ENCODE data around the gene RNF144B.

The RNF144B gene

DNA sequence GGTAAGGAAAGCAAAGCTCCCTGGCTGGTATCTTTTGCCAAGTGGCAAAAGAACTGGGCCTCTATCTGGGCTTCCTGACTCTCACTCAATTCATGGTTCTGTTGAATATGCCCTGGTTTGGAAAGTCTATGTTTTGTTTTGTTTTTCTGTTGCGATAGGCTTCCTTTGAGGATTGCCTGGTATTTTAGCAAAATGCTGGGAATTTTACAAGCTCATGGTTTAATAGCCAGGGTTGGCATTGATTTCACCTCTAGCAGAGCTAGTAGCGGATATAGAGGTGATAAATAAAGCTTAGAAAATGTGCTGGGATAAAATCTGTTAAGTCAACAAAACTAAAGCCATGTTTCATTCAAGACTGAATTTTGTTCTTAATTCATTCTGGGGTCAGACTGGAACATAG is 109.9 kb downstream of the RNF144B start:
- H3K27ac Mint-ChIP-seq, result no peak overlapping the region
- DNase-seq (ENCODE audit: low spot score in 2 of 2), result no peak
- ATAC-seq (ENCODE audit: low read depth), result no peak
- H3K27me3 Mint-ChIP-seq, result no peaks in the 10 kb centered on the region
- no peak overlapping the region for H3K4me3 Mint-ChIP-seq
- H3K9me3 Mint-ChIP-seq, result no peaks in the 10 kb centered on the region
- H3K36me3 Mint-ChIP-seq, result no peaks in the 10 kb centered on the region
- H3K4me1 Mint-ChIP-seq, result peaks cover 6% of the 10 kb centered on the region

DNA sequence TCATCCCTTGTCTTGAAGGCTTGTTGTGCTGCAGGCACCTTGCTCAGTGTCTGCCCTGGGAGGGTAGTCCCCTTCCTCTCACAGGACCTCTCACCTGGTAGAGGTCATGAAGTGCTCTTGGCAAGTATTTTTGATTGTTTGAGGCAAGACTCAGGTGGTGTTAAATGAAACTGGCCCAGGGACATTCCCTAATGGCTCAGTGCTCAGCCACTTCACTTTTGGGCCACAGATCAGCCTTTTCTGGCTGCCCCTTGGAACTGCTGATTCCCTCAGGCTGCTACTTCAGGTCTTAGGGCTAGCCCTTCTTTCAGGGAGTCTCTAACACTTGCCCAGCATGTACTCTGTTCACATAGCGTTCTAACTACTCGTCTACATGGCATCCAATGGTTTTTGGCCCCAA is 111.3 kb downstream of the RNF144B start:
- DNase-seq (ENCODE audit: low spot score in 2 of 2) (no peak), ATAC-seq (ENCODE audit: low read depth) (no peak)
- Mint-ChIP-seq H3K4me3 (no peak overlapping the region), H3K4me1 (peaks cover 6% of the 10 kb centered on the region), H3K27ac (no peak overlapping the region), H3K36me3 (no peaks in the 10 kb centered on the region), H3K27me3 (no peaks in the 10 kb centered on the region), H3K9me3 (no peaks in the 10 kb centered on the region)

DNA sequence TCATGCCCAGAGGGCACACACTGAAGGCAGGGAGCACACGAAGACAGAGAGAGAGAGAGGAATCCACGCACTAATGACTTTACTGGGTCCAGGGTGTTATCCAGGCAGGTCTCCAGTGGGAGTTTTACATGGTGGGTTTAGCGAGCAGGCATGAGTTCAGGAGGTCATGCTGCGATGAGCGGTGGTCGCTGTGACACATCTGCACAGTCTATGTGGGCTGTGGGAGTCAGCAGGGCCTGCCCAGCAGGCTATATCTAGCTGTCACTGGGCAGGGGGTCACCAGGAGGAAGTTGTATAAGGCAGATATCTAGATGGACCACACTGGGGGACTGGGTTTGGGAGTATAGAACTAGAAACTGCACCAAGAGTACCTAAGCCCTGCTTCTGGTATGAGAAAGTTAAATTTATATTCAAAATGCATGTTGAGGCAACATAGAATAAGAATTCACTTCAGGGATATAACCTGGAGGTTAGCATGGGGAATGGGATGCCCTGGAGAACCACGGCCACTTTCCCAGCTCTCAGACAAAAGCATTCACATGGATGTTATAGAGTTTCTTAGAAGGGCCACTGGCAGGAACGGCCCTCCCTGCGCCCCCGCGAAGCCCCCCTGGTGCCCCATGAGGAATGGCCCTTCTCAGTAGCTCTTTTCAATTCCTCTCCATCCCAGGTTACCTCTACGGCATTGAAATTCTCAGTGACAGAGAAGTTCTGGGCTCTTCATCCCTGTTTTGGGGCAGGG is 113.9 kb downstream of the RNF144B start:
- no peaks in the 10 kb centered on the region for H3K9me3 Mint-ChIP-seq
- peaks cover 11% of the 10 kb centered on the region for H3K4me1 Mint-ChIP-seq
- H3K4me3 Mint-ChIP-seq, result no peak overlapping the region
- no peaks in the 10 kb centered on the region for H3K27me3 Mint-ChIP-seq
- no peaks in the 10 kb centered on the region for H3K36me3 Mint-ChIP-seq
- DNase-seq (ENCODE audit: low spot score in 2 of 2) (no peak), ATAC-seq (ENCODE audit: low read depth) (no peak)
- no peak overlapping the region for H3K27ac Mint-ChIP-seq

DNA sequence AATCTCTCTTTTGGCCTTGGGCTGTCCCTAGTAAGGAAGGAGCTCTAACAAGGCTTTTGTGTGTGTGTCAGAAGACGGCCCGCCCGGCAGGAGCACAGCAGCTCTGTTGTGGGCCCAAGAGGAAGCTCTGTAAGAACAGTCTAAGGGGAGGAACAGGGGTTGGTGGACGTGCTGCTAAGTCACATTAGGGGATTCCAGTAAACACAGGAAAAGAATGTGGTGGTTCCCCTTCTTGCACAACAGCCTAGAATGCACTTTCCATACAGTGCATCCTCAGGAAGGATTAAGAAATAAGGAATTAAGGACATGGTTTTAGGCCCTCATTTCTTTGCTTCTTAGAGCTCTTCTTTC is 114.5 kb downstream of the RNF144B start:
- no peak overlapping the region for H3K27ac Mint-ChIP-seq

DNA sequence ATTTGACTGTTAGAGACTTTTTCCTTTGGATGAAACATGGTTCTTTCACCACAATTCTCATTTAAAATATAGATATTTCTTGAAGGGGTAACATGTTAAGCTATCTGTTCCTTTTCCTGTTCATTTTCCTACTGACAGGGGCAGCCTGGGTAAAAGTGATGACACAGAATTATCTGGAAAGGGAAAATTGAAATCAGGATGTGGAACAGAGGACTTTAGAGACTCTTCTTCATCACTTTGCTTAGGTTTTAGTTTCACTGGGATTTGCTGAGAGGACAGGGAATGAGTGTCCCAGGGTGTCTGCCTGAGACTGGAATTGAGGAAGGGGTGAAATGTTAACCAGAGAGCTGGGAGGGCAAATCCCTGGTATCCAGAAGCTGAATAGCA is 116.0 kb downstream of the RNF144B start:
- ATAC-seq (ENCODE audit: low read depth) (no peak), DNase-seq (ENCODE audit: low spot score in 2 of 2) (no peak)
- peaks cover 18% of the 10 kb centered on the region for H3K4me1 Mint-ChIP-seq
- H3K9me3 Mint-ChIP-seq, result no peaks in the 10 kb centered on the region
- H3K27ac Mint-ChIP-seq, result no peak overlapping the region
- H3K36me3 Mint-ChIP-seq, result no peaks in the 10 kb centered on the region
- H3K27me3 Mint-ChIP-seq, result no peaks in the 10 kb centered on the region
- H3K4me3 Mint-ChIP-seq, result peak overlapping the region; percentile 76

More for the DNA sequence above, 114.5 kb downstream of the RNF144B start:
- H3K36me3 Mint-ChIP-seq, result no peaks in the 10 kb centered on the region
- H3K9me3 Mint-ChIP-seq, result no peaks in the 10 kb centered on the region
- DNase-seq (ENCODE audit: low spot score in 2 of 2) (no peak), ATAC-seq (ENCODE audit: low read depth) (peak; percentile 47)
- no peaks in the 10 kb centered on the region for H3K27me3 Mint-ChIP-seq
- no peak overlapping the region for H3K4me3 Mint-ChIP-seq
- H3K4me1 Mint-ChIP-seq, result peaks cover 12% of the 10 kb centered on the region

DNA sequence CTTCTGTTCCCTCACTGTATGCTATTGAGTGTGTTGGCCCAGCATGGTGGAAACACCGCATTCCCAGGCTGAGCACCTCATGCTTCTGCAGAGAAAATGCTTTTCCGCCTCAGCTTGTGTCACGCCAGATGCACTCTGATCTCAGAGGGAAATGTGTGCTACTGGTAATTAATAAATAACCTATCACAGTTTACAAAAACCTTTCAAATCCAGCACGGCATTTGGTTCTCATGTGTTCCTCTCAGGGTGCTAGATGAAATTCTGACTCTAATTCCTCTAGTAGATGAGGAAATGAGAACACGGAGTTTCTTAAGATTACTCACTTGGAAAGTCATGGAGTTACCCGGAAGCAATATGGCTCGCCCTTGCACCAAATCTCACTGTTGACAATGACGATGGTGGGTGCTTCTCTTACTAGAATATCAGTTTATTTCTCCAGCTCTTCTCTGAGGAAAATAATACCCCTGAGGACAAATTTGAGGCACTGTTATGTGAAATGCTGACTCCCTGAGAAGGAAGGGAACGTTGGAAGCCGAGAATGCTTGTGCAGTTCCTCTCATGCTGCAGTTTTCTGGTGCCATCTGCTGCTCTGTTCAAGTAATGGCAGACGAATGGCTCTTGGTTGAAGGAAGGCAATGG is 116.6 kb downstream of the RNF144B start:
- peak; percentile 45 to 46 for DNase-seq (ENCODE audit: low spot score in 2 of 2)
- peak; percentile 80 for ATAC-seq (ENCODE audit: low read depth)
- Mint-ChIP-seq H3K4me1 (peaks cover 18% of the 10 kb centered on the region), H3K27ac (no peak overlapping the region), H3K9me3 (no peaks in the 10 kb centered on the region), H3K4me3 (peak overlapping the region; percentile 76), H3K27me3 (no peaks in the 10 kb centered on the region), H3K36me3 (no peaks in the 10 kb centered on the region)

DNA sequence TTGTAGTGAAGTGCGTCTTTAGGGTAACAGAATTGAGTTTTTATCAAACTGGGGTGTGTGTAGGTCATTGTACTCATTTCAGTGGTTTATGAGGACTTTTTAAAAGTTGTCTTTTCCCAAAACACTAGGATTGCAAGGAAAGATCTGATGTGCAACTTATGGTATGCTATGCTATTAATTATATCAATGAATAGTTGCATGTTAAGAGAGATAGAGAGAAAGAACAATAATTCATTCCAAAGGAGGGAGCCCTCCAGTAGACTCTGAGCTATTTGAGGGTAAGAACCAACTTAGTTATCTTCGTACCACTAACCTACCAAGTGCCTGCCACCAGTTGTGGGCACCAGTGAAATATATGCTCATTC is 117.1 kb downstream of the RNF144B start:
- no peak overlapping the region for H3K27ac Mint-ChIP-seq
- H3K36me3 Mint-ChIP-seq, result no peaks in the 10 kb centered on the region
- H3K4me3 Mint-ChIP-seq, result peak overlapping the region; percentile 76
- no peak for DNase-seq (ENCODE audit: low spot score in 2 of 2)
- H3K27me3 Mint-ChIP-seq, result no peaks in the 10 kb centered on the region
- no peak for ATAC-seq (ENCODE audit: low read depth)
- H3K4me1 Mint-ChIP-seq, result peaks cover 18% of the 10 kb centered on the region
- no peaks in the 10 kb centered on the region for H3K9me3 Mint-ChIP-seq

DNA sequence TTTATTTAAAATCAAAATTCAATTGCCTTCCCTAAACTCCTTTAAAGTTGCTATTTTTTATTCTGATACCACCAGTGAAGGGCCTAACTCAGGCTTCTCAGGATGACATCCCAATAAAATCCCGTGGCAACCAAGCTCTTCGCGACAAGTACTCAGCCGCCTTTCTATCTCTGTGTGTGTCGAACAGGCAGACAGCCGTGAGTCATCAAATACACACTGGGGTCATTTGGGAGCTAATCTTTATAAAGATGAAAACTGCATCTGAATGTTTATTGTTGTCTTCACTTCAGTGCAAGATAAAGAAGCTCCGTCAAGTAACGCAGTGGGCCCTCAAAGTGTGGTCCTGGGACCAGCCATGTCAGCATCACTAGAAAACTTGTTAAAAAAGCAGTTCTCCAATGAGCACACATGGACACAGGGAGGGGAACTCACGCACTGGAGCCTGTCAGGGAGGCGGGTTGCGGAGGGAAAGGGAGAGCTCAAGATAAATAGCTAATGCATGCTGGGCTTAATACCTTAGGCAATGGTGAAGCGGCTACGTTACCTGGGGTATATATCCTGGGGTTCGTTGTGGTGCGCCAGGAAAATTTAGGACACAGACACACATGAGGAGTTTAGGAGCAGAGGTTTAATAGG is 119.3 kb downstream of the RNF144B start:
- H3K4me3 Mint-ChIP-seq, result no peak overlapping the region
- H3K36me3 Mint-ChIP-seq, result no peaks in the 10 kb centered on the region
- H3K27ac Mint-ChIP-seq, result no peak overlapping the region
- H3K4me1 Mint-ChIP-seq, result peaks cover 17% of the 10 kb centered on the region
- DNase-seq (ENCODE audit: low spot score in 2 of 2) (no peak), ATAC-seq (ENCODE audit: low read depth) (no peak)
- no peaks in the 10 kb centered on the region for H3K9me3 Mint-ChIP-seq
- H3K27me3 Mint-ChIP-seq, result no peaks in the 10 kb centered on the region

DNA sequence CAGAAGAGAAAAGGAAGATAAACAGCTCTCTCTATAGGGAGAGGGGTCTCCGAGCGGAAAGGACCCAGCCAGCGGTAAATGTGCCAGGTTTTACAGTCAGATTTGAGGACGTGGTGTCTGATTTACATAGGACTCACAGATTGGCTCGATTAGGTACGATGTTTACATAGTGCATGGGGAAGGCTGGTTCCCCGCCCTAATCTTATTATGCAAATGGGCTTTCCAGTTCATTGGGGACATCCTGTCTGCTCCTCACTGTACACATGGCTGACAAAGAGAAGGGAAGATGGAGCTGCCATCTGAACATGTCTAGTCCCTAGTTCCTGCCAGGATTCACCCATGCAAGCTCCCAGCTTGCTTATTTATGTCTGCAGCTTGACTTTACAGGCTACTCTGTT is 119.9 kb downstream of the RNF144B start:
- H3K36me3 Mint-ChIP-seq, result no peaks in the 10 kb centered on the region
- no peak overlapping the region for H3K4me3 Mint-ChIP-seq
- DNase-seq (ENCODE audit: low spot score in 2 of 2) (no peak), ATAC-seq (ENCODE audit: low read depth) (no peak)
- peaks cover 15% of the 10 kb centered on the region for H3K4me1 Mint-ChIP-seq
- H3K9me3 Mint-ChIP-seq, result no peaks in the 10 kb centered on the region
- no peaks in the 10 kb centered on the region for H3K27me3 Mint-ChIP-seq
- H3K27ac Mint-ChIP-seq, result no peak overlapping the region

DNA sequence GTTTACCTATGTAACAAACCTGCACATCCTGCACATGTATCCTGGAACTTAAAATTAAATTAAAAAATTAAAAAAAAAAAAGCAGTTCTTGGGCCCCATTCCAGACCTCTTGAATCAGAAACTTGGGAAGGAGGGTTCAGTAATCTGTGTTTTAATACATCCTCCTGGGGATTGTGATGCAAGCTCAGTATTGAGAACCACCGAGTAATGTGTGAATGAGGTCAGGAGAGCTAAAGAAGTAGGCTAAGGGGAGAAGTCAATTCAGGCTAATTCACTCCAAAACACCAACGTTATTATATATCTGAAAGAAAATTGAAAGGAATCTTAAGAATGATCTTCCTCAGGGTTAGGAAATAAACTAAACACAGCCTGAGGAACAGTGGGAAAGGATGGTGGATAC is 120.4 kb downstream of the RNF144B start:
- Mint-ChIP-seq H3K27me3 (no peaks in the 10 kb centered on the region), H3K4me3 (no peak overlapping the region), H3K36me3 (no peaks in the 10 kb centered on the region), H3K27ac (no peak overlapping the region), H3K9me3 (no peaks in the 10 kb centered on the region), H3K4me1 (peaks cover 15% of the 10 kb centered on the region)
- ATAC-seq (ENCODE audit: low read depth) (no peak), DNase-seq (ENCODE audit: low spot score in 2 of 2) (no peak)

DNA sequence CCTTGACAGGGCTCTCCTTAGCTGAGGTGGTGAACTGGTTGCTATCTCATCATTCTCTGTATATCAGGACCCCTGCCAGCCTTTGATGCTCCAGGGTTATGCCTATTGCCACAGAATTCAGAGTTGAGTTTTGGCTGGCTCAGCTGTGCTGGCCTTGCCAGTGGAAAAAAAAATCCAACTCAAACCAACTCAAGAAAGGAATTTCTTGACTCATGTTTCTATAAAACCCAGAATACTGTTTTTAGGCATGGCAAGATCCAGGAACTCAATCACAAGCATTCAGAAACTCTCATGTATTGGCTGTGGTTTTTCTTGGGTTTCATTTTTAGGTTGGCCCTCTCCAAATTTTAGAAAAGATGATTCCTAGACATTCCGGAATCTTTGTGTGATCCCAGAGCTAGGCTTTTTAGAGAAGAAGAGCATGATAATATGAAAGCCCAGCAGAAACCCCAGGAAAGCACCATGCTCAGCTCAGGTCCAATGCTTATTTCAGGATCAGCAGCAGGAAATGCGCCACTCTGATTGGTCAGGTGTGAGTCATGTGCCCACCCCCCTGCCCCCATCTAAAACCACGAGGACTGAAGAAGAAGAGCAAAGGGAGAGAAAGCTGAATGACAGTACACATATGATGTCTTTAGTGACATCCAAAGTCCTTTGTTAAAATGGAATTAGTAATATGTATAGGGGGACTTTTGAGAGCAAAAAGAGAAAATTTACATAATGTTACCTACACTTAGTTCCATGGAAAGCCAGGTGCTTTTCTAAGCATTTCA is 122.9 kb downstream of the RNF144B start:
- H3K9me3 Mint-ChIP-seq, result no peaks in the 10 kb centered on the region
- H3K4me3 Mint-ChIP-seq, result no peak overlapping the region
- ATAC-seq (ENCODE audit: low read depth) (no peak), DNase-seq (ENCODE audit: low spot score in 2 of 2) (no peak)
- H3K27me3 Mint-ChIP-seq, result no peaks in the 10 kb centered on the region
- H3K4me1 Mint-ChIP-seq, result peaks cover 7% of the 10 kb centered on the region
- no peak overlapping the region for H3K27ac Mint-ChIP-seq
- H3K36me3 Mint-ChIP-seq, result no peaks in the 10 kb centered on the region

DNA sequence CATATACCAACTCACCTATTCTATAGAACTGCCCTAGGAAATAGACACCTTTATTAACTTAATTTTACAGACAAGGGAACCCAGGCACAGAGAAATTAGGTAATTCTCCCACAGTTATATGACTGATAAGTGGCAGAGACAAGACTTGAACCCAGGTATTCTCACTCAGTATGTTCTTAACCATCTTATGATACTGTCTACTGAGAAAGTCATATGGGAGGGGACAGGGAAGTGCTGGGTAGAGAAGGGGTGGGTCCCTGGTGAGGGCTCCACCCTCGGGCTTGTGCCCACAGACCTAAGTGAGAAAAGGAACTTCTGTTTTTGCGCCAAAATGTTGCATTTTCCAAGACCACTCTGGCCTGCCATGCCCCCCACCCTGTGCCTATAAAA is 123.5 kb downstream of the RNF144B start:
- Mint-ChIP-seq H3K27me3 (no peaks in the 10 kb centered on the region), H3K27ac (no peak overlapping the region), H3K4me3 (no peak overlapping the region), H3K9me3 (no peaks in the 10 kb centered on the region), H3K36me3 (no peaks in the 10 kb centered on the region), H3K4me1 (peaks cover 7% of the 10 kb centered on the region)
- DNase-seq (ENCODE audit: low spot score in 2 of 2), result no peak
- no peak for ATAC-seq (ENCODE audit: low read depth)

DNA sequence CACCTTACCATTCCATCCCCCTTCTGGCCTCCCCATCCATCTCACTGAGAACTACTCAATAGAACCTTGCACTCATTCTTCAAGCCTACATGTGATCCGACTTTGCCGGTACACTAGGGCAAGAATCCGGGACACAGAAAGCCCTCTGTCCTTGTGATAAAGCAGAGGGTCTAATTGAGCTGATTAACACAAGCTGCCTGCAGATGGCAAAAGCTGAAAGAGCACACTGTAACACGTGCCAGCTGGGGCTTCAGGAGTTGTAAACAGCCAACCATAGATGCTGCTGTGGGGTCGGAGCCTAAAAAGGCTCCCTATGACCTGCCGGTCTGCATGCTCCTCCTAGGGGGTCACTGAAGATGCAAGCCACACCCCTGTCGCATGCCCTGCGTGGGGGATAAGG is 124.1 kb downstream of the RNF144B start:
- no peak for DNase-seq (ENCODE audit: low spot score in 2 of 2)
- no peaks in the 10 kb centered on the region for H3K27me3 Mint-ChIP-seq
- H3K36me3 Mint-ChIP-seq, result no peaks in the 10 kb centered on the region
- no peak overlapping the region for H3K27ac Mint-ChIP-seq
- H3K9me3 Mint-ChIP-seq, result no peaks in the 10 kb centered on the region
- no peak overlapping the region for H3K4me3 Mint-ChIP-seq
- ATAC-seq (ENCODE audit: low read depth), result no peak
- peaks cover 7% of the 10 kb centered on the region for H3K4me1 Mint-ChIP-seq

DNA sequence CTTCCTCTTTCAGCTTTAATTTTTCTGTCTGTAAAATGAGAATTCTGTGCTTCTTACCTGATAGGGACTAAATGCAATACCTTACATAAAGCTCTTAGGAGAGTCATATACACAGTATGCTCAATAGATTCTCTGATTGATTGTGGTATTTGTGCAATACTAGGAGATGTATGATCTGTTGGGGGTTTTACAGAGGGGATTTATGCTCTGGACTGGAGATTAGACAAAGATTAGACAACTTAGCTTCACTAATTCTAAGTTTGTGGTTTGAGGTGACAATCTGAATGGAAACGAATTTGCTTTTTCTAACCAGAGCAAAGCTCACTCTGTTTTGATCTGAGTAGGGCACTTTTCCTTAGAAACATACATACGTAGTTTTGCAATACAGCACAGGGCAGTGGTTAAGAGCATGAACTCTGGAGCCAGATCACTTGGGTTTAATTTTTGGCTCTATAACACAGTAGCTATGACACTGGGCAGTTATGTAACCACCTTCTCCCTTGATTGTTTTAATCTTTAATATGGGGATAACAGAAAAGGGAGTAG is 126.2 kb downstream of the RNF144B start:
- H3K4me3 Mint-ChIP-seq, result no peak overlapping the region
- no peak for ATAC-seq (ENCODE audit: low read depth)
- DNase-seq (ENCODE audit: low spot score in 2 of 2), result no peak
- no peaks in the 10 kb centered on the region for H3K4me1 Mint-ChIP-seq
- H3K27me3 Mint-ChIP-seq, result no peaks in the 10 kb centered on the region
- H3K9me3 Mint-ChIP-seq, result no peaks in the 10 kb centered on the region
- no peak overlapping the region for H3K27ac Mint-ChIP-seq
- H3K36me3 Mint-ChIP-seq, result no peaks in the 10 kb centered on the region
